Measurements from ENCODE around the gene TAP2. TPM values are rescaled to one million over a fixed set of nuclear protein-coding genes. Genes with fewer than 3 reads are reported as not detected.
"Not testable (repeated sequence)": the region's sequence is repeated elsewhere in the genome, so short reads cannot be mapped to it uniquely, and the experiment has no call there.

Gene TAP2
- total RNA-seq, 2 donors from 2014 or later: 94.0 to 169 TPM

- ATAC-seq (replicated peaks): no peak
- no peak overlapping the region for H3K27ac Mint-ChIP-seq
- no peaks in the 10 kb centered on the region for H3K27me3 Mint-ChIP-seq
- H3K36me3 Mint-ChIP-seq (ENCODE audit: low read depth): peaks cover 92% of the 10 kb centered on the region
- H3K9me3 Mint-ChIP-seq: no peaks in the 10 kb centered on the region
- H3K4me3 Mint-ChIP-seq: peak overlapping the region; percentile 95
- peaks cover 59% of the 10 kb centered on the region for H3K4me1 Mint-ChIP-seq
Observed at GRCh38 chr6:32833664-32834063, 4.9 kb downstream of the TAP2 start.

DNA sequence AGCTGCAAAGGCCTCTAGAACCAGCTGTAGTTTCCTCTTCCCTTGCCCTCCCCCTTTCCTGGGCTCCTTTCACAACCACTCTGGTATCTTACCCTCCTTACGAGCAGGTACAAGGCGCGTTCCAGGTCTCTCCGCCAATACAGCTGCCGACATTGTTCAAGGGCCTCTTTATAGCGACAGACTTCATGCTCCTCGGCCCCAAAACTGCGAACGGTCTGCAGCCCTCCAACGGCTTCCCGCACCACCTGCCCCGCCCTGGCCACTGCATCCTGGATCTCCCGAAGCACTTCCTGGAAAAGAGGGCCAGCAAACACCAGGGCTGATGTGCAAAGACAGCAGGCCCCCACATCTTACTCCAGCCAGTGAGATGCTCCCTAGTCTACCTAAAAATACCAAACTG is 6.0 kb downstream of the TAP2 start:
- peaks cover 67% of the 10 kb centered on the region for H3K4me1 Mint-ChIP-seq
- ATAC-seq (replicated peaks): no peak
- peaks cover 99% of the 10 kb centered on the region for H3K36me3 Mint-ChIP-seq (ENCODE audit: low read depth)
- no peaks in the 10 kb centered on the region for H3K27me3 Mint-ChIP-seq
- H3K27ac Mint-ChIP-seq: peak overlapping the region; percentile 42
- no peak overlapping the region for H3K4me3 Mint-ChIP-seq
- H3K9me3 Mint-ChIP-seq: no peaks in the 10 kb centered on the region

- Mint-ChIP-seq H3K4me1 (peaks cover 69% of the 10 kb centered on the region), H3K4me3 (no peak overlapping the region), H3K36me3 (ENCODE audit: low read depth) (peaks cover 99% of the 10 kb centered on the region), H3K27ac (no peak overlapping the region), H3K27me3 (no peaks in the 10 kb centered on the region), H3K9me3 (no peaks in the 10 kb centered on the region)
- ATAC-seq (replicated peaks): no peak
Observed at GRCh38 chr6:32830936-32831335, 7.6 kb downstream of the TAP2 start.

- Mint-ChIP-seq H3K36me3 (ENCODE audit: low read depth) (peaks cover 92% of the 10 kb centered on the region), H3K27ac (peak overlapping the region; percentile 69), H3K9me3 (no peaks in the 10 kb centered on the region), H3K4me3 (no peak overlapping the region), H3K27me3 (no peaks in the 10 kb centered on the region), H3K4me1 (peaks cover 62% of the 10 kb centered on the region)
- ATAC-seq (replicated peaks): no peak
Observed at GRCh38 chr6:32830017-32830416, 8.5 kb downstream of the TAP2 start.

DNA sequence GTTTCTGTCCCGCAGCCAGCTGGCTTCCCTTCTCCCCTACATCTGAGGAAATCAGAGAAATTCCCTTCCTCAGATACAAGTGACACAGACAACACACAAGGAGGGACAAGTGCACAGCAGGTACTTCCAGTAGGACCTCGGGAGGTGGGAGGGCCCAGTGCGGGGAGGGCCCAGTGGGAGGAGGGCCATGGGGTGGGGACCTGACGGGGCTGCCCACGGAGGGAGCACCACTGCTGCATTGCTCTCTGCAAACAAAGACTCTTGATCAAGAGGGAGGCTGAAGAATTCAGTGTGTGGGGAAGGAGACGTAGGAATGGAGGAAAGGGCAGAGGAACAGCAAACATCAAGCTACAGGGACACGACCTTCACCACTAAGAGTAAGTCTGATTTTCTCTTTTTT is 9.0 kb downstream of the TAP2 start:
- ATAC-seq (replicated peaks): no peak
- H3K4me1 Mint-ChIP-seq: peaks cover 57% of the 10 kb centered on the region
- H3K27ac Mint-ChIP-seq: peak overlapping the region; percentile 69
- no peak overlapping the region for H3K4me3 Mint-ChIP-seq
- H3K36me3 Mint-ChIP-seq (ENCODE audit: low read depth): peaks cover 87% of the 10 kb centered on the region
- no peaks in the 10 kb centered on the region for H3K9me3 Mint-ChIP-seq
- H3K27me3 Mint-ChIP-seq: no peaks in the 10 kb centered on the region

DNA sequence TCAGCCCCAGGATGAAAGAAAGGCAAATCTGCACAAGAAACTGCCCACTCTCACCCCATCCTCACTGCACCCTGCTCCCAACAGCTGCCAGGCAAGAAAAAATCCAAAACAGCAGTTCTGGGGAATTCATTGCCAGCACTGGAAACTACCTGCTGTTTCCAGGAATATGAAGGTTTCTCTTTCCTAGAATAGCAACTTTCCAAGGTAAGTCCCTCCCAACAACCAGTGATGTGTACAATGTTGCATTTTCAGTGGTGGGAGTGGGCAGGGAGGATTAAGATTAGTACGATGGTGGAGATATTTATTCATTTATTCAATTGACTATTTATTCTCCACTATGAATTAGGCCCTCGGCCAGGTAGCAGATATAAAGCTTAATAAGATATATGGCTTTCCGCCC is 11.5 kb downstream of the TAP2 start:
- Mint-ChIP-seq H3K4me3 (peak overlapping the region; percentile 22), H3K4me1 (peaks cover 43% of the 10 kb centered on the region), H3K27ac (peak overlapping the region; percentile 84), H3K27me3 (no peaks in the 10 kb centered on the region), H3K9me3 (no peaks in the 10 kb centered on the region), H3K36me3 (ENCODE audit: low read depth) (peaks cover 62% of the 10 kb centered on the region)
- peak; percentile 49 for ATAC-seq (replicated peaks)

- peaks cover 38% of the 10 kb centered on the region for H3K4me1 Mint-ChIP-seq
- ATAC-seq (replicated peaks): no peak
- no peaks in the 10 kb centered on the region for H3K27me3 Mint-ChIP-seq
- no peak overlapping the region for H3K4me3 Mint-ChIP-seq
- H3K36me3 Mint-ChIP-seq (ENCODE audit: low read depth): peaks cover 52% of the 10 kb centered on the region
- H3K9me3 Mint-ChIP-seq: no peaks in the 10 kb centered on the region
- H3K27ac Mint-ChIP-seq: peak overlapping the region; percentile 84
Observed at GRCh38 chr6:32825966-32826365, 12.6 kb downstream of the TAP2 start.

DNA sequence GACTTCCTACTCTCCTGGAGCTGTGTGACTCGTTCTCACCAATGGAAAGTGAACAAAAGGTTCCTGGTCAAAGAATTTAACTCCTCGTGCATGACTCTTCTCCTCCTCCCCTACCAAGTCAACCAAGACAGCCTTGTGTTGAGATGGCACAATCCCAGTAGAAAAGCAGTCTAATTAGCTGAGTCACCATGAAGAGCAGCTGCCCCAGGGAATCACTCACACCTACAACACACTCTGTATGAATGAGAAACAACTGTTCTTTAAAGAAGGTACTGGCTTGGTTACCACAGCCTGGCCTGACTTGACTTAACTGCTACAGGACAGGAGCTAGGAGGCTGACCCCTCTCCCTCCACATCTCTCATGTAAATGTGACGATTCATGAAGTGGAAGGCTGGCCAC is 18.8 kb downstream of the TAP2 start:
- H3K4me3 Mint-ChIP-seq: no peak overlapping the region
- no peaks in the 10 kb centered on the region for H3K9me3 Mint-ChIP-seq
- H3K27ac Mint-ChIP-seq: no peak overlapping the region
- no peaks in the 10 kb centered on the region for H3K4me1 Mint-ChIP-seq
- H3K27me3 Mint-ChIP-seq: no peaks in the 10 kb centered on the region
- peak; percentile 63 for ATAC-seq (replicated peaks)
- H3K36me3 Mint-ChIP-seq (ENCODE audit: low read depth): no peaks in the 10 kb centered on the region

- H3K36me3 Mint-ChIP-seq (ENCODE audit: low read depth): peaks cover 5% of the 10 kb centered on the region
- H3K27ac Mint-ChIP-seq: peak overlapping the region; percentile 9
- no peaks in the 10 kb centered on the region for H3K4me1 Mint-ChIP-seq
- peak; percentile 30 for ATAC-seq (replicated peaks)
- H3K9me3 Mint-ChIP-seq: no peaks in the 10 kb centered on the region
- H3K4me3 Mint-ChIP-seq: no peak overlapping the region
- no peaks in the 10 kb centered on the region for H3K27me3 Mint-ChIP-seq
Observed at GRCh38 chr6:32818867-32819266, 19.7 kb downstream of the TAP2 start.

- ATAC-seq (replicated peaks): peak; percentile 71
- Mint-ChIP-seq H3K36me3 (ENCODE audit: low read depth) (peaks cover 5% of the 10 kb centered on the region), H3K4me3 (no peak within 1 kb of the TSS), H3K9me3 (no peaks in the 10 kb centered on the region), H3K27ac (no peak within 1 kb of the TSS), H3K4me1 (no peaks in the 10 kb centered on the region), H3K27me3 (no peaks in the 10 kb centered on the region)
Observed at GRCh38 chr6:32816746-32817204, 21.8 kb downstream of the TAP2 start, which contains the start of gene HLA-DOB. HLA-DOB (minus strand) TSS chr6:32817002; CDS start chr6:32816951, 51 bp downstream.

GRCh38 chr6:32815996-32816395 is 22.5 kb downstream of the TAP2 start:
- Mint-ChIP-seq H3K4me3 (no peak overlapping the region), H3K36me3 (ENCODE audit: low read depth) (peaks cover 5% of the 10 kb centered on the region), H3K27me3 (no peaks in the 10 kb centered on the region), H3K9me3 (no peaks in the 10 kb centered on the region), H3K27ac (no peak overlapping the region), H3K4me1 (no peaks in the 10 kb centered on the region)
- ATAC-seq (replicated peaks): no peak

DNA sequence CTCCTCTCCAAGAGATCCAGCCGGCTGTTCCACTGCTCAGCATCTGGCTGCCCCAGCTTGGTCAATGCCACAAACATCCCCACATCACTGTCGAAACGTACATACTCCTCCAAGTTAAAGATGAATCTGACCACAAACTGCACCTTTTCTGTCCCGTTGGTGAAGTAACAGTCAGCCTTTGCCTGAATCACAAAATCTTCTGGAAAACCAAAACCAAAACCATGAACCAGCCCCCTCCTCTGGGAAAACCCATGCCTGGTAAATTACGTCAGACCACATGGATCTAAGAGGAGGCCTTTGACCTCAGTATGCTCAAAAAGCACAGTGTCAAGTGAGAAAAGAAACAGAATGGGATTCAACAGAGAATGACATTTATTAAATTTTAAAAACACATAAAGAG is 23.4 kb downstream of the TAP2 start:
- H3K36me3 Mint-ChIP-seq (ENCODE audit: low read depth): peaks cover 5% of the 10 kb centered on the region
- no peak for ATAC-seq (replicated peaks)
- H3K27me3 Mint-ChIP-seq: no peaks in the 10 kb centered on the region
- H3K27ac Mint-ChIP-seq: no peak overlapping the region
- no peaks in the 10 kb centered on the region for H3K4me1 Mint-ChIP-seq
- H3K9me3 Mint-ChIP-seq: no peaks in the 10 kb centered on the region
- H3K4me3 Mint-ChIP-seq: no peak overlapping the region

- Mint-ChIP-seq H3K27me3 (no peaks in the 10 kb centered on the region), H3K4me1 (no peaks in the 10 kb centered on the region), H3K27ac (peak overlapping the region; percentile 49), H3K36me3 (ENCODE audit: low read depth) (peaks cover 5% of the 10 kb centered on the region), H3K9me3 (no peaks in the 10 kb centered on the region), H3K4me3 (no peak overlapping the region)
- peak; percentile 68 for ATAC-seq (replicated peaks)
Observed at GRCh38 chr6:32814145-32814544, 24.4 kb downstream of the TAP2 start.

GRCh38 chr6:32809171-32809570 is 29.4 kb downstream of the TAP2 start:
- Mint-ChIP-seq H3K4me3 (no peak overlapping the region), H3K9me3 (no peaks in the 10 kb centered on the region)

DNA sequence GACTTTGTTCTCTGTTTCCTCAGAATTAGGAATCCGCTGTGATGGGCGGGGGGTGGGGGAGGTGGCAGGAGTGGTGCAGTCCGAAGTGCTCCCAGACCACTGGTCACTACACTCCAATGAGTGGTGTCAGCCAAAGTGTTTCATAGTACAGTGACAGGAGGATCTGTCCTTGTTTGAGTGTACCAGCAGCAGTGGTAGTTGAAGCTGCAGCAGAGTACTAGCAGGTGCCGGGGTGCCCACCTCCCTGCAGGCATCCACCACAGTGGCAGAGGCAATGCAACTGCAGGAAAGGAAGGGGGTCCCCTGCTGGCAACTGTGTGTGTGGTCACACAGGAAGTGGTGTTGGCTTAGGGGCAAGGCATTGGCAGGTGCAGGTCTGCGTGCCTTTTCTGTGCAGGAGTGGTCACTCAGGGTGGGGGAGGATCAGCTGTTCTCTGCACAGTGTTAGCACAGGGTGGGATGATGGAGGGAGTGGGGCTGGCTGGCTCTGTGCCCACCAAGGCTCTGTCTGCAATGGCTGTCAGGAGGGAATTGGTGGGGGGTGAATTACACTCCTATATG is 31.4 kb downstream of the TAP2 start:
- Mint-ChIP-seq H3K36me3 (ENCODE audit: low read depth) (no peaks in the 10 kb centered on the region), H3K27me3 (peaks cover 41% of the 10 kb centered on the region), H3K4me3 (no peak overlapping the region), H3K9me3 (no peaks in the 10 kb centered on the region), H3K27ac (no peak overlapping the region), H3K4me1 (no peaks in the 10 kb centered on the region)
- ATAC-seq (replicated peaks): no peak

More at GRCh38 chr6:32809171-32809570, 29.4 kb downstream of the TAP2 start:
- no peak for ATAC-seq (replicated peaks)
- Mint-ChIP-seq H3K27me3 (peaks cover 25% of the 10 kb centered on the region), H3K27ac (no peak overlapping the region), H3K4me1 (no peaks in the 10 kb centered on the region), H3K36me3 (ENCODE audit: low read depth) (peaks cover under 1% of the 10 kb centered on the region)

- not testable (repeated sequence) for H3K27ac Mint-ChIP-seq; H3K9me3 Mint-ChIP-seq; H3K4me3 Mint-ChIP-seq; H3K4me1 Mint-ChIP-seq; H3K36me3 Mint-ChIP-seq (ENCODE audit: low read depth); ATAC-seq (replicated peaks)
- H3K27me3 Mint-ChIP-seq: peaks cover 52% of the 10 kb centered on the region
Observed at GRCh38 chr6:32805404-32805803, 33.1 kb downstream of the TAP2 start.

Measured in activated T-helper 17 cell treated with anti-CD3 and anti-CD28 coated beads, Interleukin-2, amount 50 U/mL, for 72 hours (primary cell).